Measurements from ENCODE around the gene TICAM2.

- no peak for TF ChIP-seq CTCF (IDR thresholded peaks at IDR 0.05; ENCODE audit: low read depth, low read length)
- no peak for TF ChIP-seq POLR2A (IDR thresholded peaks at IDR 0.05; ENCODE audit: extremely low read depth, insufficient read length)
- no peak for TF ChIP-seq MAX (IDR thresholded peaks at IDR 0.05; ENCODE audit: low read depth, low read length)
Observed at GRCh38 chr5:115583474-115583873, 18.8 kb downstream of the TICAM2 start.
